ENCODE data around the gene BCKDHA. TPM values are rescaled to one million over a fixed set of nuclear protein-coding genes. Genes with fewer than 3 reads are reported as not detected.
A peak's percentile ranks its signal among the peaks of the same experiment; 100 is the strongest.

BCKDHA gene
- total and polyA plus RNA-seq, 9 donors = 3.8 to 43.8 (median 19.0) TPM

GRCh38 chr19:41398598-41398997 is 980 bp downstream of the BCKDHA start:
- 24 to 44% (median 26%) methylated on average over 3 of the region's 3 CpGs for WGBS, 3 donors
- TF ChIP-seq POLR2A (IDR thresholded peaks at IDR 0.05) (no peak), EP300 (IDR thresholded peaks at IDR 0.05) (no peak)
- TF ChIP-seq, protein P1, sequence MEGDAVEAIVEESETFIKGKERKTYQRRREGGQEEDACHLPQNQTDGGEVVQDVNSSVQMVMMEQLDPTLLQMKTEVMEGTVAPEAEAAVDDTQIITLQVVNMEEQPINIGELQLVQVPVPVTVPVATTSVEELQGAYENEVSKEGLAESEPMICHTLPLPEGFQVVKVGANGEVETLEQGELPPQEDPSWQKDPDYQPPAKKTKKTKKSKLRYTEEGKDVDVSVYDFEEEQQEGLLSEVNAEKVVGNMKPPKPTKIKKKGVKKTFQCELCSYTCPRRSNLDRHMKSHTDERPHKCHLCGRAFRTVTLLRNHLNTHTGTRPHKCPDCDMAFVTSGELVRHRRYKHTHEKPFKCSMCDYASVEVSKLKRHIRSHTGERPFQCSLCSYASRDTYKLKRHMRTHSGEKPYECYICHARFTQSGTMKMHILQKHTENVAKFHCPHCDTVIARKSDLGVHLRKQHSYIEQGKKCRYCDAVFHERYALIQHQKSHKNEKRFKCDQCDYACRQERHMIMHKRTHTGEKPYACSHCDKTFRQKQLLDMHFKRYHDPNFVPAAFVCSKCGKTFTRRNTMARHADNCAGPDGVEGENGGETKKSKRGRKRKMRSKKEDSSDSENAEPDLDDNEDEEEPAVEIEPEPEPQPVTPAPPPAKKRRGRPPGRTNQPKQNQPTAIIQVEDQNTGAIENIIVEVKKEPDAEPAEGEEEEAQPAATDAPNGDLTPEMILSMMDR (IDR thresholded peaks at IDR 0.05) = no peak
- no peaks in the 10 kb centered on the region for H3K27me3 ChIP-seq
- no peak for DNase-seq
- H3K27ac ChIP-seq = no peak overlapping the region
- intact Hi-C loops (cut with DNase I) = no loop called here
- peak overlapping the region; percentile 98 for H3K4me3 ChIP-seq
- H3K9me3 ChIP-seq = no peaks in the 10 kb centered on the region
- peaks cover 5% of the 10 kb centered on the region for H3K4me1 ChIP-seq (ENCODE audit: insufficient read depth)
- no peaks in the 10 kb centered on the region for H3K36me3 ChIP-seq

GRCh38 chr19:41399091-41399490 is 1.5 kb downstream of the BCKDHA start:
- H3K9me3 ChIP-seq = no peaks in the 10 kb centered on the region
- H3K36me3 ChIP-seq = no peaks in the 10 kb centered on the region
- no peak for DNase-seq
- intact Hi-C loops (cut with DNase I) = no loop called here
- H3K27me3 ChIP-seq = no peaks in the 10 kb centered on the region
- peaks cover 5% of the 10 kb centered on the region for H3K4me1 ChIP-seq (ENCODE audit: insufficient read depth)
- H3K27ac ChIP-seq = no peak overlapping the region
- TF ChIP-seq, protein P1 (IDR thresholded peaks at IDR 0.05) = no peak
- TF ChIP-seq EP300 (IDR thresholded peaks at IDR 0.05) (no peak), POLR2A (IDR thresholded peaks at IDR 0.05) (no peak)
- H3K4me3 ChIP-seq = no peak overlapping the region
- WGBS, 3 donors = 78 to 79% (median 78%) methylated on average over 3 of the region's 3 CpGs

DNA sequence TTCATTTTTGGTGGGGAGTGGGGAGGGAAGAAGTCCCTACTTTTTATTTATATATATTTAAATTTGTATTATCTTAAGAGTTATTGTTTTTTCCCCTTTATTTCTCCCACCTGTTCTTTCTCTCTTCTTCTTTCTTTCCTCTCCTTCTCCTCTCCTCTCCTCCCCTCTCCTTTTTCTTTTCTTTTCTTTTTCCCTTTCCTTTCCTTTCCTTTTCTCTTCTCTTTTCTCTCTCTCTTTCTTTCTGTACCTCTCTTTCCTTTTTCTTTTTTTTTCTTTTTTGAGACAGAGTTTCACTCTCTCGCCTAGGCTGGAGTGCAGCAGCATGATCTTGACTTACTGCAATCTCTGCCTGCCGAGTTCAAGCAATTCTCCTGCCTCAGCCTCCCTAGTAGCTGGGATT is 1.9 kb downstream of the BCKDHA start:
- Histone ChIP-seq H3K9me3 (no peaks in the 10 kb centered on the region), H3K4me3 (no peak overlapping the region), H3K36me3 (no peaks in the 10 kb centered on the region), H3K27ac (no peak overlapping the region), H3K27me3 (no peaks in the 10 kb centered on the region), H3K4me1 (ENCODE audit: insufficient read depth) (peaks cover 5% of the 10 kb centered on the region)
- TF ChIP-seq EP300 (IDR thresholded peaks at IDR 0.05) = no peak
- TF ChIP-seq, protein P1 (IDR thresholded peaks at IDR 0.05) = no peak
- no peak for TF ChIP-seq POLR2A (IDR thresholded peaks at IDR 0.05)
- DNase-seq = no peak
- intact Hi-C loops (cut with DNase I) = no loop called here
- WGBS, 3 donors = 82 to 89% (median 85%) methylated on average over 2 of the region's 2 CpGs

DNA sequence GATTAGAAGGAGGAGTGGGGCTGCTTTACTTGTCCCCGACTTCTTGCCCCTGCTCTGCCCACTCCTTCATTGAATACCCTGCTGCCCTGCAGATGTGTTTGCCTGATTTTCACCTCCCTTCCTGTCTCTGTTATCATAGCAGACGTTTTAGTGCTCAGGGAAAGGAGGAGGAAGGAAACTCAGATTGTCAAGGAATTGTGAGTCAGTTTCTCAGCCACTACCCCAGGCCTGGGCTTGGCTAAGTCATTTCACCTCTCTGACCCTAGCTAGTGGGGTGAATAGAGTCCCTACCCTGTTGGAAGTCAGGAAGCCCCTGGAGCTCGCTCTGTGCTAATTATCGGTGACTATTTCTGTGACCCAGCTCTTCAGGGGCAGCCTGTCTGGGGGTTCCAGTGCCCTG is 3.9 kb downstream of the BCKDHA start:
- H3K27ac ChIP-seq = no peak overlapping the region
- 74 to 76% (median 74%) methylated on average over 4 of the region's 4 CpGs for WGBS, 3 donors
- TF ChIP-seq EP300 (IDR thresholded peaks at IDR 0.05) (no peak), POLR2A (IDR thresholded peaks at IDR 0.05) (no peak)
- TF ChIP-seq, protein P1 (IDR thresholded peaks at IDR 0.05) = no peak
- H3K36me3 ChIP-seq = no peaks in the 10 kb centered on the region
- no peaks in the 10 kb centered on the region for H3K27me3 ChIP-seq
- no peaks in the 10 kb centered on the region for H3K9me3 ChIP-seq
- peaks cover 3% of the 10 kb centered on the region for H3K4me1 ChIP-seq (ENCODE audit: insufficient read depth)
- H3K4me3 ChIP-seq = no peak overlapping the region
- no peak for DNase-seq
- intact Hi-C loops (cut with DNase I) = no loop called here
